T-helper 1 cell (primary cell): ENCODE results near the gene PPT1.

ENCODE experiments used
- DNase-seq, 5 donors: peaks; one replicate each; pipeline ENCODE4 v3.0.0-alpha.2; 2012 to 2020
- total RNA-seq, 4 donors: gene quantifications; one replicate each; lab custom pipeline; 2026; lab: John Stamatoyannopoulos, UW

The PPT1 gene
- total RNA-seq, result 52.6 to 65.1 (median 60.5) reads per million in 4 donors

DNA sequence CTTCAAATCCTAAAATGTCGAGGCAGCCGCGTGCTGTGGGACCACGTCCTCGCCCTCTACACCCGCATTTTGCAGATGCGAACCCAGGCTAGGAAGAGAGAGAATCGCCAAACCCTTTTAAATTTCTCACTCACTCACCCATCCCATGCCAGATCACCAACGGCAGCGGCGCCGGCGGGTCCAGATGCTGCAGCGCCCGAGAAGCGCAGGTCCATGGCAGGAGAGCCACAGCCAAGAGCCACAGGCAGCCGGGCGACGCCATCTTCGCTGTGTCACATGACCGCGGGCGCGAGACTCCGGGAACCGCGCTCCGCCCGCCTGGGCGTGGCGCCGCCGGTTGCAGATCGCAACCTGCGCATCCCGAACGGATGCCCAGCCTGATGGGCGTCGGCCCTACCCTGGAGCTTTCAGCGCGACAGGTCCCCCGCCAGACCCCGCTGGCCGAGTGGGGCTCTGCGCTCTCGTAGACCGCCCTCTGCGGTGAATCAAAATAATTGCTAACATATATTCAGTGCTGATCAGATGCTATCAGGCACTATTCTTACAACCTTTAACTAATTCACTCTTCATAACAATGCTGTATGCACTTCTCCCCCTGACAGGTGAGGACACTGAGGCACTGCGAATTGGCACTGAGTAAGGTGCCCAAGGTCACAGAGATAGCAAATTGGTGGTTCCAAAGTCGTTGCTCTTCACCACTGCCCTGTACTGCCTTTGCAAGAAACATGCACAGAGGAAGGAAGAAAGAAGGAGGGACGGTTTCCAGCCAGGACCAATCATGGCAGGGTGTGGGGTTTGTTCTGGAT lies at the start of gene PPT1:
PPT1 (minus strand) TSS at position 276 of the 806 bp plus-strand sequence; CDS start at position 262, 14 bp downstream.
- DNase-seq, result peak; percentile 60 to 88 (median 72)

- DNase-seq, result peak in 4 of 5 donors; percentile 24 to 60 (median 52)
These were observed 47.0 kb upstream of the PPT1 start for GRCh38 chr1:40143891-40144575.

- no peak for DNase-seq
These were observed 45.0 kb upstream of the PPT1 start for GRCh38 chr1:40141878-40142535.

DNA sequence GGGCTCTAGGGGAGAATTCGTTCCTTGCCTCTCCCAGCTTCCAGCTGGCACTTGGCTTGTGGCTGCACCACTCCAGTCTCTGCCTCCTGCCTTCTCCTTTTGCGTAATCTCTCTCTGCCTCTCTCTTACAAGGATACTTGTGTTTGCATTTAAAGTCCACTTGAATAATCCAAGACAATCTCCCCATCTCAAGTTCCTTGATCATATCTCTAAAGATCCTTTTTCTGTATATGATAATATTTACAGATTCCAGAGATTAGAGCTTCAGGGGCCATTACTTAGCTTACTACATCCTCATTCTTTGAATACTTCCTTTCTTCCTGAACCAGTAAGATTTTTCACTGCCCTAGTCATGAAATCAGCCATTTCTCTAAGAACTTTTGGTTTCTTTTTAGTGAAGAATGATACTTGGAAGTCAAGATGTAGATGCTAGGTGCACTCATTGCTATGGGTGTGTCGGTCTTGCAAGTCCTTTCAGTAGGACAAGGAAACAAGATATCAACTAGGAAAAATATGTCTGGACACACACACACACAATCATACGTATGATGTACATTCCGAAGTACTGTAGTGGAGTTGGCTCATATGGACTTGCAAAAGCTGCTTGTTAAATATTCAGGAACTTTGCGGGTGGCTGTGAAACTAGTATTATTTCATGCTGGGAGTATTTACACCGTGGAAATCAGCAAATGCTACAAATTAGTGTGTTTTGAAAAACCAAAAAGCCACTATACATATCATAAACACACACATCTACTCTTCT lies 43.3 kb upstream of the PPT1 start:
- peak in 1 of 5 donors; percentile 15 for DNase-seq

DNA sequence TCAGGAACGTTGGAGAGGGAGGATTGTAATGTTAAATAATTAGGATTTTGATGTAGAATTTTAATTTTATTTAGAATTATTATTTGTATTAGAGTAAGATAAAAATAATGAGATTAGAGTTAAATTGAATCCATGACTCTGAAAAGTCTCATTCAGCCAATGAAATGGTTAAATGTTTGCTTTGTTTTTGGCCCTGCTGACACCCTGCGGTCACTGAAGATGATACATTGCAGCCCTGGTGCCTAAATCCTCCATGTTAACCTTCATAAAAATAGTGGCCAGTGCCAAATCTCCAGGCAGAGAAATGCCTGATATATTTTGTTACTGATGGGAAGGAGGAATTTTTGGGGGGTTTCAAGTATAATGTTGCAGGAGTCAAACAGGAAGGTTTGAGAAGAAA lies 36.8 kb upstream of the PPT1 start:
- DNase-seq, result no peak

DNA sequence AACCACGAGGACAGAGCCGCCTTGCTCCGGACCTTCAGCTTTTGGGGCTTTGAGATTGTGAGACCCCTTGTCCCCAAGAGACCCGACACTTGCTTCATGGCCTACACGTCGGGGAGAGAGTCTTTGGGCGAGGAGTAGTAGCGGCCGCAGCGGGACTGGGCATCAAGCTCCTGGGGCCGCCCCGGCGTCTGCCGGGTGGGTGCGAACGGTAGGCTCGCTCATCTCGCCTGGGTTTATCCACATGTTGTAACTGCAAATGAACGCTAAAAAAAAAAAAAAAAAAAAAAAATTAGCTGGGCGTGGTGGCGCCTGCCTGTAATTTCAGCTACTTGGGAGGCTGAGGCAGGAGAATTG lies 36.2 kb upstream of the PPT1 start:
- no peak for DNase-seq

- DNase-seq, result no peak
These were observed 35.6 kb upstream of the PPT1 start for GRCh38 chr1:40132383-40133311.

DNA sequence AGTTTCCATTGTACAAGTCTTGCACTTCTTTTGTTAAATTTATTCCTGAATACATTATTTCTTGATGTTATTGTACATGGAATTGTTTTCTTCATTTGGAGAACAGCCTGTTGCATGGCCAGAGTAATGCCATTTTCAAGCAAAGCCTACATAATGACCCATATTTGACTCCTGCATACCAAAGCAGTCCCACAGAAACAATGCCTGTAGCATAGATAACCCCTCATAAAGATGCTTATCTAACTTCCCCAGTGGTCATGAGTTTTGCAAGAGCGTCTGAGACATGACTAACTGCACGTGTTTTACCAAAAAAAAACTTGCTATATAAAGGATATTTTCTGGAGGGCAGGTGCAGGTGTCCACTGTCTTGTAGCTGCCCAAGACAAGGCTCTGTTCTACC lies 33.8 kb upstream of the PPT1 start:
- no peak for DNase-seq

DNA sequence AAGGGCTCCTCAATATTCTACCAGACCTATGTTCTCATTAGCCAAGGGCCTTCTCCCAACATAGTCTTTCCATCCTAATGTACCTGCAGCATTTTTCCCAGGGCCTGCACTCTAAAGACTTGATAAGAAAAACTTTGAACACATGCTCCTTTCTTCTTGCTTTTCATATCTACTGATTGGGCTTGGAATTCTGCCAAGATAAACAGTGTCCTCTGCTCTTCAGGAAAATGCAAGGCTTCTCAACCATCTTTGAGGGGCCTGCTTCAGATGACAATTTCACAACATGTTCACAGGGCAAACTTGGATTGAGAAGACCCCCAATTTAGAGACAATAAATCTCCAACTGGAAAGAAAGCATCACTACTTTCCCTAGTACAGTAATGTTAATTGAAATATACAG lies 25.8 kb upstream of the PPT1 start:
- DNase-seq, result no peak

DNA sequence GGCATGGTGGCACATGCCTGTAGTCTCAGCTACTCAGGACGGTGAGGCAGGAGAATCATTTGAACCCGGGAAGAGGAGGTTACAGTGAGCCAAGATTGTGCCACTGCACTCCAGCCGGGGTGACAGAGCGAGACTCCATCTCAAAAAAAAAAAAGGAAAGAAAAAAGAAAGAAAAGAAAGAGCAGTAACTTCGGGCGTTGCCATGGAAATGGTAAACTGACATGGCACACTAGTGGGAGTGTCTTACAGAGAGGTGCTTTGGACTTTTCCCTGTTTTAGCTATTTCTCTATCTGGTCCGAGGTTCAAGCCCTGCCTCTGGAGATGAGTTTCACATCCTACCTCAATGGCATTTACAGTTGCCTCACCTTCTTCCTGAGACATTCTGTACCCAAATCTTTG lies 23.1 kb upstream of the PPT1 start:
- DNase-seq, result no peak

- no peak for DNase-seq
These were observed 17.3 kb upstream of the PPT1 start for GRCh38 chr1:40114400-40114799.

DNA sequence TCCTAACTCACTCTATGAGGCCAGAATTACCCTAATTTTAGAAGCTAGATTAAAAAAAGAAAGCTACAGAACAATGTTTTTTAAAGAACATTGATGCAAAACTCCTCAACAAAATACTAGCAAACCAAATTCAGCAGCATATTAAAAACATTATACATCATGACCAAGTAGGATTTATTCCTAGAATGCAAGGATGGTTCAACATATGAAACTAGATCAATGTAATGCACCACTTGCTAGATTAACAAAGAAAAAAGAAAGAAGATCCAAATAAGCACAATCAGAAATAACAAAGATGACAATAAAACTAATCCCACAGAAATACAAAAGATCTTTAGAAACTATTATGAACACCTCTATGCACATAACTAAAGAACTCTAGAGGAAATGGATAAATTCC lies 13.3 kb upstream of the PPT1 start:
- no peak for DNase-seq

- no peak for DNase-seq
These were observed 10.4 kb upstream of the PPT1 start for GRCh38 chr1:40107290-40107959.

DNA sequence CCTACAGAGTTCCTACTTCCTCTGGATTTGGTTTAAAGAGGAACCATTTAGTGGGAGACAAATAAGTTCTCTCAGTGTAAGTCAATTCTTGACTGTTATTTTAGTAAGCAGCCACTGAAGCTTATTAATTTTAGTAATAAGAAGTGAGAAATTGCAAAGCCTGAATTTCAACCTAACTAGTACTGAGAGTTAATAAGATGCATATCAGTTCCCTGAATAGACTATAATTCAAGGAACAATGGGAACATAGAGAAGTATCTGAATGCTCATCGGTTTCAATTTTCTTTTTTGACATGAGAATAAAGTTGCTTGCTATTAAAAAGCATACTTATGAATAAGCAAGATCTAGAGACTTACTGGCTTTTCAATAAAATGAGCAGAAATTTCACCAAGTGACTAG lies 8.0 kb upstream of the PPT1 start:
- DNase-seq, result no peak

DNA sequence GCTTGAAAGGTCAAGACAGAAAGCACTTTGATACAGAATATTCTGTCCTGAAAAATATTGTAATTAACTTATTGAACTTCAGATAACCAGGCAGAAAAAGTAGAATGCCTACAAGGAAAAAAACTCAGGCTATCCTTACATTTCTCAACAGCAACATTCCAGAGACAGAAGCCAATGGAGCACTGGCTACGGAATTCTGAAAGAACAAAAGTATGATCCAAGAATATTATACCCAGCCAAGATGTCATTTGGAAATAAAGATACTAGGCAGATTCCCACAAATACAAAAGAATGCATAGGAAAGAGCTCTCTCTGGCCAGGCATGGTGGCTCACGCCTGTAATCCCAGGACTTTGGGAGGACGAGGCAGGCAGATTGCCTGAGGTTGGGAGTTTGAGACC lies 5.8 kb upstream of the PPT1 start:
- DNase-seq, result no peak

DNA sequence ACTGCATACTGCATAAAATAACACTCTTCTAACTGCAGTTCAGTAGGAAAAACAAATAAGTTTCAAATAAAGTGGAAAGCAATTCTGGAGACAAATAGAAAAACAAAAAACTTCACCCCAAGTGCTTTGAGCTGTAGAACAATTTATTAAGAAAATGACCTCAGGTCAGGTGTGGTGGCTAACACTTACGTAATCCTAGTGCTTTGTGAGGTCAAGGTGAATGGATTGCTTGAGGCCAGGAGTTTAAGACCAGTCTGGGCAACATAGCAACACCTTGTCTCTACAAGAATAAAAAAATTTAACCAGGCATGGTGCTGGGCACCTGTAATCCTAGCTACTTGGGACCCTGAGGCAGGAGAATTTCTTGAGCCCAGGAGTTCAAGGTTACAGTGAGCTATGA lies 5.0 kb upstream of the PPT1 start:
- DNase-seq, result no peak

GRCh38 chr1:40096646-40096976 lies 441 bp downstream of the PPT1 start:
- peak in 1 of 5 donors; percentile 1 for DNase-seq

DNA sequence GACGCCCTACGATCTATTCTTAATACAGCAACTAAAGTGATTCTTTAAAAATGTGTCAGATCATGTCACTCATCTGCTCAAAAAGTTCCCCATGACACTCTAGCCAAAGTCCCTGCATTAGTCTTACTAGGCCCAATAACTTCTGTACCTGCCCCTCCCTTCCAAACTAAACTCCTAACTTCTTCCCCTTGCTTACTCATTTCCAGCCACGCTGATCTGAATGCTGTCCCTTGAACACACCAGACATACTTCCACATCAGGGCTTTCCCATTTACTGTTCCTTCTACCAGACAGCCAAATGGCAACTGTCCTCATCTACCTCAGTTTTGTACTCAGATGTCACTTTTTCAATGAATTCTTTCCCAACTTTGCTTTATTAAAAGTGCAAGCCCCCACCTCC lies 1.2 kb downstream of the PPT1 start:
- DNase-seq, result no peak

DNA sequence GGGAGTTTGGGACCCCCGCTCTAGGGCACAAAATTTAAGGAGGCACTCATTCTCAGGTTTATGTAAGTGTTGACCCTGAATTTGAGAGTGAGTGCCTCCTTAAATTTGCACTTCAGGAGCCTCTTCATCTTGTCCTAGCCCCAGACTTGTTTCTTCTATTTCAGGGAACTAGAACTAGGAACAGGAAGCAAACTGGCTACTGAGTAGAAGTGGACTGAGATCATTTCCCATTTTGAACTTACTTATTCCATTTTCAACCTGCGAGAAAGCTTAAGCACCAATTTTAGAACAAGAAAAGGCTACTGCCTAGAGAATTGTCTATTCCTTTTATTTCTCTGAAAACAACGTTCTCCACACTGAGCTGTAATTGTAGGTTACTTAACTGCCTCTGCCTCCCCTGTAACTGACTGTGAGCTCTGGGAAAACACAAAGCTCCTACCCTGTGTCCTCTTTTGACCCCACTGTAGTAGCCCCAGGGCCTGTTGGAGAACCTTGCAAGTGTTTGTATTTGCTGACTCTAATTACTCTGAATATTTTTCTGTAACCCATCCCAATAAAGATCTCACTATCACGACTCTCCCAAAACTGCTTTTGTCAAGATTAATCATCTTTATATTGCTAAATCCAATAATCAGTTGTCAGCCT lies 2.5 kb downstream of the PPT1 start:
- no peak for DNase-seq

- no peak for DNase-seq
These were observed 4.1 kb downstream of the PPT1 start for GRCh38 chr1:40092706-40093639.
